Heart left ventricle (tissue), 13 donors: ENCODE measurements around the gene CMIP.

Source experiments
- CTCF ChIP-seq, 12 donors: fragments of 200-600 bp; sonication (generic) in 4 of 12; IDR thresholded peaks; one replicate each; pipeline versions ENCODE4 v1.5.0 to v1.8.0; 2018 to 2022; ENCODE audit warnings: antibody characterized with exemption in 12 of 12, mild to moderate bottlenecking in 5 of 12
- POLR2A ChIP-seq, 2 donors: fragments of 450-650 bp; IDR thresholded peaks; one replicate each; pipeline ENCODE4 v1.6.1; 2017; ENCODE audit warnings: antibody characterized with exemption in 2 of 2, mild to moderate bottlenecking in 2 of 2, moderate library complexity in 2 of 2
- donor health status: ischemic (EF 13 %, LVEDD 7.1; RV severe dilation, severe dysfunction).
- donor health status: DM: no; HTN: yes; CAD: no.
- donor health status: DM: no; HTN: no; CAD: no.
- donor health status: ischemic (EF 25% LVEDD 6.9; RV normal size, moderate dysfunction).
- donor health status: ischemic (EF 25% LVEDD 5.7; RV mildly dilated, moderate dysfunction).
- donor health status: ischemic (EF 35%, LVEDD 5.7; RV mildly dilated, moderate dysfunction).
- donor health status: nonischemic (EF 11% LVEDD 7.7; RV severe dilation, severe dysfunction).
- donor health status: DM: yes; HTN: yes; CAD: no.
- donor health status: PGD.
- donor health status: ischemic (EF 29% LVEDD 5.4; RV normal size, mild dysfunction).
- donor health status: nonischemic (EF 23%, LVEDD 6.1; RV moderate dilation, normal function).

- TF ChIP-seq CTCF (IDR thresholded peaks at IDR 0.05) = no peak
- no peak for TF ChIP-seq POLR2A (IDR thresholded peaks at IDR 0.05)
Observed at GRCh38 chr16:81602792-81603191, 158.2 kb downstream of the CMIP start.
